A549 treated with AZD9567 at 1 μM for 4 hours (cell line): Measurements from ENCODE around the gene NANOG. TPM values are rescaled to one million over a fixed set of nuclear protein-coding genes. Genes with fewer than 3 reads are reported as not detected.

ENCODE experiments used
- total RNA-seq: library from RNA; stranded (reverse); fragments of 200-300 nt; extraction: Qiagen RNA extraction; gene quantifications from 5 replicates; pipeline ENCODE4 v1.2.3, GENCODE V29; 2022; ENCODE audit not compliant: insufficient read depth

NANOG gene
- total RNA-seq = not detected in 5 replicates

GRCh38 chr12:7788884-7789528 is at the start of gene NANOG:
TSS of gene NANOG (plus strand) at chr12:7789402. CDS start at chr12:7789615, 213 bp downstream.

GRCh38 chr12:7747246-7747645 is 42.0 kb upstream of the NANOG start, which contains the start of gene CLEC4C:
TSS of gene CLEC4C (minus strand) at chr12:7747375. CDS start at chr12:7747348, 27 bp downstream.

Other genes with a start within 250 kb of the NANOG start
- not detected in 5 replicates for gene APOBEC1, start 123.5 kb upstream of the NANOG start, total RNA-seq
- gene GDF3, start 93.6 kb upstream of the NANOG start, total RNA-seq = not detected in 5 replicates
- gene DPPA3, start 78.0 kb upstream of the NANOG start, total RNA-seq = not detected in 5 replicates
- gene CLEC4C, start 42.0 kb upstream of the NANOG start, total RNA-seq = not detected in 5 replicates
- not detected in 5 replicates for gene NANOGNB, start 24.2 kb upstream of the NANOG start, total RNA-seq
- 0.20 to 1.2 TPM (median 0.34 TPM) in 5 replicates for gene SLC2A14, start 83.5 kb downstream of the NANOG start, total RNA-seq
- gene SLC2A3, start 146.8 kb downstream of the NANOG start, total RNA-seq = 4.8 to 8.1 TPM (median 5.3 TPM) in 5 replicates
- 7.3 to 10.6 TPM (median 9.1 TPM) in 5 replicates for gene FOXJ2, start 243.3 kb downstream of the NANOG start, total RNA-seq